Pancreas (tissue), 10 donors: ENCODE data around the gene KIAA1671. TPM values are rescaled to one million over a fixed set of nuclear protein-coding genes. Genes with fewer than 3 reads are reported as not detected.

Source experiments
- ATAC-seq, 4 donors: fragments of 200-7000 bp; cut with Tn5 transposase; one replicate each; pipeline versions ENCODE4 v1.8.0 to v1.9.1; 2020; ENCODE audit warnings: mild to moderate bottlenecking in 4 of 4, moderate library complexity in 4 of 4
- DNase-seq, 6 donors: peaks; one replicate each; pipeline ENCODE4 v3.0.0-alpha.2; 2020
- FAIRE-seq: peaks from 2 replicates; lab custom pipeline; 2012; peaks lifted over from hg19 to GRCh38; lab: Jason Lieb, UNC
- H3K27ac ChIP-seq, 4 donors: fragments of 200-600 bp; sonication (generic); 1 replicate in 3 of 4; 2 replicates in 1 of 4; pipeline versions ENCODE4 v1.5.0 to v1.8.0; 2020
- H3K27me3 ChIP-seq, 4 donors: fragments of 200-600 bp; one replicate each; pipeline ENCODE4 v1.8.0; 2021
- H3K36me3 ChIP-seq, 3 donors: fragments of 200-600 bp; sonication (generic) in 1 of 3; one replicate each; pipeline versions ENCODE4 v1.5.0 to v1.8.0; 2020 to 2021
- H3K4me1 ChIP-seq, 3 donors: fragments of 200-600 bp; one replicate each; pipeline ENCODE4 v1.8.0; 2021
- H3K4me3 ChIP-seq, 4 donors: fragments of 200-600 bp; sonication (generic) in 2 of 4; one replicate each; pipeline versions ENCODE4 v1.5.0 to v1.8.0; 2020 to 2021
- H3K9me3 ChIP-seq, 4 donors: fragments of 200-600 bp; one replicate each; pipeline ENCODE4 v1.8.0; 2021
- CTCF ChIP-seq, 4 donors: fragments of 200-600 bp; sonication (generic) in 3 of 4; IDR thresholded peaks; one replicate each; pipeline versions ENCODE4 v1.5.0 to v1.8.0; 2021; ENCODE audit warnings: antibody characterized with exemption in 4 of 4
- WGBS, 2 donors: extraction: QIAGEN DNeasy Blood & Tissue Kit; methylation state at CpG; one replicate each; pipeline ENCODE4 v1.1.7; 2013; 5-methylcytosine and 5-hydroxymethylcytosine counted together
- intact Hi-C, 3 donors: fragments of 100-400 bp; cut with DNase I; formaldehyde crosslinking; loops; one replicate each; pipeline versions ENCODE4 v1.11.1 to v1.14.2; 2022
- polyA plus RNA-seq, 2 donors: library from polyadenylated mRNA; stranded (reverse); fragments of 200-250 nt; gene quantifications; one replicate each; pipeline ENCODE4 v1.2.3, GENCODE V29; 2013
- total RNA-seq, 6 donors: library from RNA; stranded (reverse); fragmentation: NEBNext Ultra II Directional in 4 of 6; extraction: Animal tissue kit (Norgen Biotek cat#: 25700) in 4 of 6; gene quantifications; one replicate each; pipeline versions ENCODE4 v1.2.1 to v1.2.4, GENCODE V29; 2021 to 2023
- donor health status: healthy with polysubstance abuse.
- donor health status: DM: no; HTN: no; CAD: no; lungs with moderate emphysema.
- donor health status: DM: no; HTN: no; CAD: no.
- donor health status: control.
- donor health status: control.
- donor health status: Bipolar disorder and iron deficiency.
- donor health status: DM: yes; HTN: yes; CAD: no.
- donor health status: DM: no; HTN: no; CAD: no.
- donor health status: DM: no; HTN: no; CAD: no.
- donor health status: DM: yes; HTN: yes; CAD: no.

Gene KIAA1671
- total and polyA plus RNA-seq, 8 donors = 8.3 to 28.8 (median 19.0) TPM

DNA sequence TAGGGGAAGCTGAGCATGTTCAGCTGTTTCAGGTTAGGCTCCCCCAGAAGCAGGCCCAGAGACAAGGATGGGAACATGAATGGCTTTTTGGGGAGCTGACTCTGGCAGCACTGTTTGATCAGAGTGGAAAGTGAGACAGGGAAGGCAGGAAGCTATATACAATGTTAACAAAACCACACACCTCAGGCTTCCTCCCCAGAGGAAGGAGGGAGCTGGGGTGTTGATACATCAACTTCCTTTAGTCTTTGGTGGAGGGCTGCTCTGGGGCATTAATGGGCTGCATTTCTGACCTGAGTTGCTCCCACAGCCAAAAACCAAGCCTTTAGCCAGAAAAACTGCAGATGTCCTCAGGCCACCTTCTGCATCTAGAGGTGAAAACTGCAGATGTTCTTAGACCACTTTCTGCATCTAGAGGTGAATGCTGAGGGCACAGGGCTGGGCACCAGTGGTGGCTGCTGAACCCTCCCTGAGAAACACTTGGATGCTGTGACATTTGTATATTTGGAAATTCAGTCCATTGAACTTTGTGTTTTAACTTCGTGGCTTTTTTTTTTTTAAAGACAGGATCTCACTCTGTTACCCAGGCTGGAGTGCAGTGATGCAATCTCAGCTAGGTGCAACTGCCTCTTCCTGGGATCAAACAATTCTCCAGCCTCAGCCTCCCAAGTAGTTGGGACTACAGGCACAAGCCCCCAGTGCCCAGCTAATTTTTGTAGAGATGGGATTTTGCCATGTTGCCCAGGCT lies 49.9 kb downstream of the KIAA1671 start:
- FAIRE-seq (no peak), DNase-seq (no peak), ATAC-seq (no peak)
- Histone ChIP-seq H3K9me3 (no peaks in the 10 kb centered on the region), H3K4me3 (no peak overlapping the region), H3K27me3 (no peaks in the 10 kb centered on the region), H3K36me3 (no peaks in the 10 kb centered on the region), H3K27ac (no peak overlapping the region), H3K4me1 (no peaks in the 10 kb centered on the region)
- WGBS, 2 donors = 22 to 25% methylated on average over 1 of the region's 1 CpG
- intact Hi-C loops = no loop called here
- TF ChIP-seq CTCF (IDR thresholded peaks at IDR 0.05) = no peak

- Histone ChIP-seq H3K4me3 (no peak overlapping the region), H3K4me1 (no peaks in the 10 kb centered on the region), H3K9me3 (no peaks in the 10 kb centered on the region), H3K36me3 (no peaks in the 10 kb centered on the region), H3K27me3 (no peaks in the 10 kb centered on the region), H3K27ac (no peak overlapping the region)
- FAIRE-seq (no peak), ATAC-seq (no peak), DNase-seq (no peak)
- WGBS, 2 donors = 91 to 97% methylated on average over 4 of the region's 4 CpGs
- intact Hi-C loops = no loop called here
- no peak for TF ChIP-seq CTCF (IDR thresholded peaks at IDR 0.05)
Observed at GRCh38 chr22:25006354-25006753, 53.8 kb downstream of the KIAA1671 start.

- Histone ChIP-seq H3K27ac (no peak overlapping the region), H3K4me1 (no peaks in the 10 kb centered on the region), H3K9me3 (no peaks in the 10 kb centered on the region), H3K36me3 (no peaks in the 10 kb centered on the region), H3K4me3 (no peak overlapping the region), H3K27me3 (no peaks in the 10 kb centered on the region)
- DNase-seq (no peak), ATAC-seq (no peak), FAIRE-seq (no peak)
- intact Hi-C loops = no loop called here
- whole genome bisulfite sequencing, 2 donors = 93% methylated on average over 10 of the region's 10 CpGs
- TF ChIP-seq CTCF (IDR thresholded peaks at IDR 0.05) = no peak
Observed at GRCh38 chr22:25007444-25008106, 55.1 kb downstream of the KIAA1671 start.

- Histone ChIP-seq H3K4me1 (no peaks in the 10 kb centered on the region), H3K27me3 (no peaks in the 10 kb centered on the region), H3K27ac (no peak overlapping the region), H3K4me3 (no peak overlapping the region), H3K36me3 (no peaks in the 10 kb centered on the region), H3K9me3 (no peaks in the 10 kb centered on the region)
- no peak for DNase-seq
- TF ChIP-seq CTCF (IDR thresholded peaks at IDR 0.05) = no peak
- WGBS, 2 donors = 14 to 57% methylated on average over 2 of the region's 2 CpGs
- no peak for FAIRE-seq
- intact Hi-C loops = no loop called here
- peak in 1 of 4 donors; percentile 14 for ATAC-seq
Observed at GRCh38 chr22:25008666-25009065, 56.1 kb downstream of the KIAA1671 start.

DNA sequence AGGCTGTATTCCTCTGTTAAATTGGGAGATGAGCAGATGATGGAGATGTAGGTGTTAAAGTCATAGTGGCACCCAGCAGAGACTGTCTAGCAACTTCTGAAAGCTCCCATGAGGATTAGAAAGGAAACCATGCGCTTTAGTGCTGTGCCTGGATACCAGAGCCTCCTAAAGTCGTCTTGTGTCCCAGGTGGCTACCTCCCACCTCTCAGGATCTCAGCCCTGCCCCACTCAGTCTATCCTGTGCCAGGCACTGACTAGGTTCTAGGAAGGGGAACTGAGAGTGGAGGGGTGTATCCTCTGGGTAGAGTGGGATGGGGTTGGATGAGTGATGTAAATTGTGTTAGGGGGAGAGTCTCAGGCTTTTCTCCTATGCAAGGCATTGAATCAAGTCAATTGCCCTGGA lies 60.2 kb downstream of the KIAA1671 start:
- ATAC-seq (no peak), DNase-seq (no peak), FAIRE-seq (no peak)
- Histone ChIP-seq H3K27me3 (no peaks in the 10 kb centered on the region), H3K4me3 (no peak overlapping the region), H3K9me3 (no peaks in the 10 kb centered on the region), H3K27ac (no peak overlapping the region), H3K4me1 (no peaks in the 10 kb centered on the region), H3K36me3 (no peaks in the 10 kb centered on the region)
- 79 to 86% methylated on average over 2 of the region's 2 CpGs for WGBS, 2 donors
- intact Hi-C loops = no loop called here
- TF ChIP-seq CTCF (IDR thresholded peaks at IDR 0.05) = no peak
